H9 (cell line): ENCODE measurements around the gene CDYL. TPM values are rescaled to one million over a fixed set of nuclear protein-coding genes. Genes with fewer than 3 reads are reported as not detected.

ENCODE experiments used
- DNase-seq: peaks from one replicate; pipeline ENCODE4 v3.0.0-alpha.2; 2017
- H2AFZ ChIP-seq: one replicate; pipeline ENCODE4 v1.6.1; 2013; ENCODE audit warnings: mild to moderate bottlenecking, low read length, control low read depth, moderate library complexity
- H2AK5ac ChIP-seq: 2 replicates; pipeline ENCODE4 v1.6.1; 2013; ENCODE audit warnings: low read length, control low read depth, mixed read lengths; ENCODE audit not compliant: insufficient read length
- H2BK120ac ChIP-seq: one replicate; pipeline ENCODE4 v1.6.1; 2013; ENCODE audit warnings: low read depth, mild to moderate bottlenecking, low read length, control low read depth, inconsistent platforms; ENCODE audit not compliant: poor library complexity, severe bottlenecking
- H2BK12ac ChIP-seq: 2 replicates; pipeline ENCODE4 v1.6.1; 2013; ENCODE audit warnings: low read length, control low read depth, mixed read lengths, low read depth; ENCODE audit not compliant: insufficient read length
- H2BK15ac ChIP-seq: 2 replicates; pipeline ENCODE4 v1.6.1; 2013; ENCODE audit warnings: low read depth, low read length, control low read depth
- H2BK20ac ChIP-seq: one replicate; pipeline ENCODE4 v1.6.1; 2013; ENCODE audit warnings: low read depth, mild to moderate bottlenecking, low read length, control low read depth, inconsistent platforms; ENCODE audit not compliant: poor library complexity, severe bottlenecking
- H2BK5ac ChIP-seq: 2 replicates; pipeline ENCODE4 v1.6.1; 2013; ENCODE audit warnings: low read length, control low read depth, mixed read lengths; ENCODE audit not compliant: insufficient read length
- H3K14ac ChIP-seq: 2 replicates; pipeline ENCODE4 v1.6.1; 2013; ENCODE audit warnings: low read length, control low read depth; ENCODE audit not compliant: insufficient read depth
- H3K18ac ChIP-seq: 2 replicates; pipeline ENCODE4 v1.6.1; 2013; ENCODE audit warnings: low read depth, mild to moderate bottlenecking, mixed read lengths, low read length, control low read depth; ENCODE audit not compliant: insufficient read length
- H3K23ac ChIP-seq: 2 replicates; pipeline ENCODE4 v1.6.1; 2013; ENCODE audit warnings: low read length, control low read depth, mixed read lengths, low read depth; ENCODE audit not compliant: insufficient read length
- H3K23me2 ChIP-seq: 2 replicates; pipeline ENCODE4 v1.6.1; 2013; ENCODE audit warnings: low read depth, mild to moderate bottlenecking, mixed read lengths, low read length, control low read depth; ENCODE audit not compliant: insufficient read length, poor library complexity, severe bottlenecking
- H3K27ac ChIP-seq: 2 replicates; pipeline ENCODE4 v1.5.1; 2013; ENCODE audit warnings: low read length, control low read depth, mixed read lengths, low read depth; ENCODE audit not compliant: insufficient read length
- H3K27me3 ChIP-seq: 2 replicates; pipeline ENCODE4 v1.6.1; 2013; ENCODE audit warnings: low read length, control low read depth, inconsistent platforms; ENCODE audit not compliant: insufficient read depth
- H3K4ac ChIP-seq: 2 replicates; pipeline ENCODE4 v1.6.1; 2013; ENCODE audit warnings: low read depth, mild to moderate bottlenecking, control low read depth, inconsistent platforms, low read length, moderate library complexity
- H3K4me1 ChIP-seq: 2 replicates; pipeline ENCODE4 v1.6.1; 2013; ENCODE audit warnings: low read length, control low read depth, inconsistent platforms; ENCODE audit not compliant: insufficient read depth
- H3K4me2 ChIP-seq: 2 replicates; pipeline ENCODE4 v1.6.1; 2013; ENCODE audit warnings: low read length, control low read depth, mixed read lengths; ENCODE audit not compliant: insufficient read length, insufficient read depth
- H3K56ac ChIP-seq: 2 replicates; pipeline ENCODE4 v1.6.1; 2013; ENCODE audit warnings: low read depth, mild to moderate bottlenecking, mixed read lengths, low read length, control low read depth; ENCODE audit not compliant: insufficient read length
- H3K79me1 ChIP-seq: 2 replicates; pipeline ENCODE4 v1.6.1; 2013; ENCODE audit warnings: low read depth, mild to moderate bottlenecking, moderate library complexity, low read length, control low read depth, inconsistent platforms; ENCODE audit not compliant: insufficient read depth, poor library complexity, severe bottlenecking
- H3K79me2 ChIP-seq: 2 replicates; pipeline ENCODE4 v1.6.1; 2013; ENCODE audit warnings: low read length, control low read depth, inconsistent platforms; ENCODE audit not compliant: insufficient read depth
- H3K9ac ChIP-seq: 2 replicates; pipeline ENCODE4 v1.6.1; 2013; ENCODE audit warnings: low read length, control low read depth, mixed read lengths; ENCODE audit not compliant: insufficient read length; ENCODE audit errors: extremely low read depth
- H3K9me3 ChIP-seq: one replicate; pipeline ENCODE4 v1.6.1; 2013; ENCODE audit warnings: low read depth, low read length, inconsistent platforms; ENCODE audit not compliant: control insufficient read depth
- H3T11ph ChIP-seq: one replicate; pipeline ENCODE4 v1.6.1; 2013; ENCODE audit warnings: mild to moderate bottlenecking, low read length, control low read depth, inconsistent platforms
- H4K20me1 ChIP-seq: one replicate; pipeline ENCODE4 v1.6.1; 2013; ENCODE audit not compliant: control insufficient read depth, insufficient read length, insufficient read depth
- H4K5ac ChIP-seq: 2 replicates; pipeline ENCODE4 v1.6.1; 2013; ENCODE audit warnings: low read depth, mild to moderate bottlenecking, mixed read lengths, low read length, control low read depth; ENCODE audit not compliant: insufficient read length
- H4K8ac ChIP-seq: replicated peaks from 2 replicates; pipeline ENCODE4 v1.6.1; 2013; ENCODE audit warnings: low read length, control low read depth, mixed read lengths, low read depth; ENCODE audit not compliant: insufficient read length
- H4K91ac ChIP-seq: 2 replicates; pipeline ENCODE4 v1.6.1; 2013; ENCODE audit warnings: low read depth, mild to moderate bottlenecking, moderate library complexity, mixed read lengths, low read length, control low read depth; ENCODE audit not compliant: insufficient read length
- H3K27ac Mint-ChIP-seq, 3 experiments: 2 replicates in 2 of 3; 3 replicates in 1 of 3; pipeline ENCODE4 v1.8.0; 2020 to 2021; ENCODE audit warnings: mixed read lengths in 3 of 3, mild to moderate bottlenecking in 1 of 3, moderate library complexity in 1 of 3
- H3K27me3 Mint-ChIP-seq: 2 replicates; pipeline ENCODE4 v1.8.0; 2021; ENCODE audit warnings: low read depth, mild to moderate bottlenecking, moderate library complexity, mixed read lengths
- H3K36me3 Mint-ChIP-seq, 3 experiments: 2 replicates in 2 of 3; 3 replicates in 1 of 3; pipeline ENCODE4 v1.8.0; 2020 to 2021; ENCODE audit warnings: low read depth in 3 of 3, mixed read lengths in 3 of 3; ENCODE audit not compliant: insufficient read depth in 1 of 3
- H3K4me1 Mint-ChIP-seq, 2 experiments: 2 replicates each; pipeline ENCODE4 v1.8.0; 2020; ENCODE audit warnings: mixed read lengths in 2 of 2
- H3K4me3 Mint-ChIP-seq, 2 experiments: 2 replicates in 1 of 2; 3 replicates in 1 of 2; pipeline ENCODE4 v1.8.0; 2020 to 2021; ENCODE audit warnings: mild to moderate bottlenecking in 2 of 2, mixed read lengths in 2 of 2, moderate library complexity in 1 of 2
- H3K9me3 Mint-ChIP-seq, 2 experiments: 2 replicates in 1 of 2; 3 replicates in 1 of 2; pipeline ENCODE4 v1.8.0; 2020; ENCODE audit warnings: mild to moderate bottlenecking in 2 of 2, mixed read lengths in 2 of 2, moderate library complexity in 1 of 2
- WGBS: extraction: QIAGEN DNeasy Blood & Tissue Kit; methylation state at CpG from one replicate; pipeline ENCODE4 v1.1.7; 2013; ENCODE audit warnings: missing lambda C conversion rate, low lambda C conversion rate, mixed read lengths; ENCODE audit not compliant: insufficient read length; ENCODE audit errors: extremely low coverage; 5-methylcytosine and 5-hydroxymethylcytosine counted together
- total RNA-seq: library from RNA; stranded (reverse); gene quantifications from 2 replicates; pipeline ENCODE4 v1.2.1, GENCODE V29; 2021
- TF ChIP-seq, protein P1 (sequence below): fragments of 200-600 bp; sonication (generic); conservative IDR thresholded peaks from 3 replicates; pipeline ENCODE4 v1.8.0; 2021; ENCODE audit warnings: antibody characterized with exemption, mild to moderate bottlenecking

Gene CDYL
- total RNA-seq, 1 experiment from 2014 or later: 95.0 TPM

DNA sequence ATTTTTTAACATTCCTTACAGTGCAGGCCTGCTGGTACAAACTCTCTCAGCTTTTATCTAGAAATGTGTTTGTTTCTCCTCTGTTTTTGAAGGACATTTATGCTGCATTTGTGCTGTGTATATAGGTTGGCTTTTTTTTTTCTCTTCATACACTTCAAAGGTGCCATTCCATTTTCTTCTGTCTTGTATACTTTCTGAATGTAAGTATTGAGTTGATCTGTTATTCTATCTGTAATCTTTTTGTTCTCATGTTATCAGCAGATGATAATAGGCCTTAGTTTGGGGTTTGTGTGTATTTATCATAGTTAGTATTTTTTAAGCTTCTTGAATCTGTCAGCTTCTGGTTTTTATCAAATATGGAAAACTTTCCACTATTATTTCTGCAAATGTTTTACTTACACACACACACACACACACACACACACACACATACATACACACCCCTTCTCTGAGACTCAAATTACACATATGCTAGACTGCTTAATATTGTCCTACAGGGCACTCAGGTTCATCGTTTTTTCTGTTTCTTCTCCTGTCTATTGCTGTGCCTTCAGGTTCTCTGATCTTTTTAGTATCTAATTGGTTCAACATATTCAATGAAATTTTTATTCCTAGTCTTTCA is 153.0 kb downstream of the CDYL start:
- Histone ChIP-seq H2AFZ (no peak overlapping the region), H3K4me1 (peaks cover 24% of the 10 kb centered on the region; the same call in 1 of the 2 replicates), H3K79me2 (peaks cover 16% of the 10 kb centered on the region; the same call in 1 of the 2 replicates), H2AK5ac (no peak overlapping the region), H3K9ac (no peak overlapping the region), H3K9me3 (no peaks in the 10 kb centered on the region), H3K27me3 (no peaks in the 10 kb centered on the region), H2BK12ac (no peak overlapping the region), H2BK5ac (no peak overlapping the region), H4K91ac (no peak overlapping the region), H2BK20ac (no peak overlapping the region), H3T11ph (no peak overlapping the region), H3K23ac (no peak overlapping the region), H4K5ac (no peak overlapping the region), H2BK15ac (no peak overlapping the region), H4K20me1 (no peaks in the 10 kb centered on the region), H3K79me1 (peaks cover 15% of the 10 kb centered on the region), H3K27ac (no peak overlapping the region), H3K18ac (no peak overlapping the region), H3K23me2 (no peaks in the 10 kb centered on the region), H2BK120ac (no peak overlapping the region), H3K14ac (no peak overlapping the region), H3K4me2 (no peak overlapping the region), H3K4ac (no peak overlapping the region), H4K8ac (no peak overlapping the region), H3K56ac (no peak overlapping the region)
- no peak overlapping the region for H3K4me3 Mint-ChIP-seq
- no peak for DNase-seq
- H3K27ac Mint-ChIP-seq: no peak overlapping the region; a peak in 2 of 7 replicates
- peaks cover 0 to 5% (median 4%) of the 10 kb centered on the region in 3 experiments; a peak in 4 of 7 replicates for H3K36me3 Mint-ChIP-seq
- TF ChIP-seq, protein P1, sequence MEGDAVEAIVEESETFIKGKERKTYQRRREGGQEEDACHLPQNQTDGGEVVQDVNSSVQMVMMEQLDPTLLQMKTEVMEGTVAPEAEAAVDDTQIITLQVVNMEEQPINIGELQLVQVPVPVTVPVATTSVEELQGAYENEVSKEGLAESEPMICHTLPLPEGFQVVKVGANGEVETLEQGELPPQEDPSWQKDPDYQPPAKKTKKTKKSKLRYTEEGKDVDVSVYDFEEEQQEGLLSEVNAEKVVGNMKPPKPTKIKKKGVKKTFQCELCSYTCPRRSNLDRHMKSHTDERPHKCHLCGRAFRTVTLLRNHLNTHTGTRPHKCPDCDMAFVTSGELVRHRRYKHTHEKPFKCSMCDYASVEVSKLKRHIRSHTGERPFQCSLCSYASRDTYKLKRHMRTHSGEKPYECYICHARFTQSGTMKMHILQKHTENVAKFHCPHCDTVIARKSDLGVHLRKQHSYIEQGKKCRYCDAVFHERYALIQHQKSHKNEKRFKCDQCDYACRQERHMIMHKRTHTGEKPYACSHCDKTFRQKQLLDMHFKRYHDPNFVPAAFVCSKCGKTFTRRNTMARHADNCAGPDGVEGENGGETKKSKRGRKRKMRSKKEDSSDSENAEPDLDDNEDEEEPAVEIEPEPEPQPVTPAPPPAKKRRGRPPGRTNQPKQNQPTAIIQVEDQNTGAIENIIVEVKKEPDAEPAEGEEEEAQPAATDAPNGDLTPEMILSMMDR: no peak
- H3K9me3 Mint-ChIP-seq: no peaks in the 10 kb centered on the region; a peak in 1 of 5 replicates
- peaks cover 71 to 73% of the 10 kb centered on the region in 2 experiments for H3K4me1 Mint-ChIP-seq
- no CpG with 5 or more reads among the region's 1 CpG for WGBS
- no peaks in the 10 kb centered on the region for H3K27me3 Mint-ChIP-seq
